GM12874 (cell line): Measurements from ENCODE around the gene KCNK17.

ENCODE experiments used
- TF ChIP-seq, protein P1 (sequence below): IDR thresholded peaks from 2 replicates; pipeline ENCODE4 v1.5.1; 2011; ENCODE audit warnings: low read depth, mild to moderate bottlenecking, control low read depth, low read length, moderate library complexity; ENCODE audit not compliant: insufficient read depth

Gene KCNK17

DNA sequence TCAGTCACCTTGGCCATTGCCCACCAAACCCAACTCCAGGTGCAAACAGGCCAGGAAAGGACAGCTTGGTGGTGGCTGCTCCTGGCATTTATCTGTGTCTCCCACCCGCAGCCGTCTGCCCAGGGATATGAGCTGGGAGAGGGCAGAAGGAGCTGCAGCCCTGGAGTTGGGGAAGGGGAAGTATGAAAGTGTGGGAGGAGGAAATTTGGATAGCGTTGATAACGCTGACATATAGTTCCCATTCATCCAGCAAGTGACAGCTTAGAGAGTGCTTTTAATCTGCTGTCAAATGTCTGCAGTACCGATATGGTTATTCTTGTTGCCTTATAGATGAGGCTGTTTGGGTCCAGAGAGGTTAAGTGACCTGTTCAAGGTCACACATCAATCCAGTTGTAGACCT is 7.5 kb upstream of the KCNK17 start:
- TF ChIP-seq, protein P1, sequence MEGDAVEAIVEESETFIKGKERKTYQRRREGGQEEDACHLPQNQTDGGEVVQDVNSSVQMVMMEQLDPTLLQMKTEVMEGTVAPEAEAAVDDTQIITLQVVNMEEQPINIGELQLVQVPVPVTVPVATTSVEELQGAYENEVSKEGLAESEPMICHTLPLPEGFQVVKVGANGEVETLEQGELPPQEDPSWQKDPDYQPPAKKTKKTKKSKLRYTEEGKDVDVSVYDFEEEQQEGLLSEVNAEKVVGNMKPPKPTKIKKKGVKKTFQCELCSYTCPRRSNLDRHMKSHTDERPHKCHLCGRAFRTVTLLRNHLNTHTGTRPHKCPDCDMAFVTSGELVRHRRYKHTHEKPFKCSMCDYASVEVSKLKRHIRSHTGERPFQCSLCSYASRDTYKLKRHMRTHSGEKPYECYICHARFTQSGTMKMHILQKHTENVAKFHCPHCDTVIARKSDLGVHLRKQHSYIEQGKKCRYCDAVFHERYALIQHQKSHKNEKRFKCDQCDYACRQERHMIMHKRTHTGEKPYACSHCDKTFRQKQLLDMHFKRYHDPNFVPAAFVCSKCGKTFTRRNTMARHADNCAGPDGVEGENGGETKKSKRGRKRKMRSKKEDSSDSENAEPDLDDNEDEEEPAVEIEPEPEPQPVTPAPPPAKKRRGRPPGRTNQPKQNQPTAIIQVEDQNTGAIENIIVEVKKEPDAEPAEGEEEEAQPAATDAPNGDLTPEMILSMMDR: no peak

DNA sequence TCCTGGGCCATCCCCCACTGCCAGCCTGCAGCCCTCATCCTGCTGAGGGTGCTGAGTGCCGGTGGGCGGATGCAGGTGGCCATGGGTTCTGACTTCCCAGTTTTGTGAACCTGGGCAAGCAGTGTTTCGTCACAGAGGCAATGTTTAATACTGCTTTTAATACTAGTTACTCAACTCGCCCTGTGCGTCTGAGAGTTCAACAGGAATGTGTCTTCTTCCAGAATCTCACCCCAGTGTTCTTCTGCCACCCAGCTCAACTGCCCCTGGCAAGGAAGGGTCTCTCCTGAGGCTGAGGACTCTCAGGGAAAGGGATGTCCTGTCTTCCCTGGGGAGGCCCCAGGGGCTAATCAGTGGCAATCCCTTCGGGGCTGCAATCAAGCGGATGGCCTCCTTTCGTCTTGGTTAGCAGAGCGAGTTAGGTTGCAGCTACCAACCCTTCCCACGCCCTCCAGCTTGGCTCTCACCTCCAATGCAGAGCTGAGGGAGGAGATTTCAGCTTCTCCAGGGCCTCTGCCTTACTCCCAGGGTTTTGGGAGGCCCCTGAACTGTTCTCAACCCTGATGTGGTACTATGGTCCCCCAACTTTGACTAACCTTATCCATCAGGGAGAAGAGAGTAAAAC is 6.3 kb upstream of the KCNK17 start:
- TF ChIP-seq, protein P1: no peak

DNA sequence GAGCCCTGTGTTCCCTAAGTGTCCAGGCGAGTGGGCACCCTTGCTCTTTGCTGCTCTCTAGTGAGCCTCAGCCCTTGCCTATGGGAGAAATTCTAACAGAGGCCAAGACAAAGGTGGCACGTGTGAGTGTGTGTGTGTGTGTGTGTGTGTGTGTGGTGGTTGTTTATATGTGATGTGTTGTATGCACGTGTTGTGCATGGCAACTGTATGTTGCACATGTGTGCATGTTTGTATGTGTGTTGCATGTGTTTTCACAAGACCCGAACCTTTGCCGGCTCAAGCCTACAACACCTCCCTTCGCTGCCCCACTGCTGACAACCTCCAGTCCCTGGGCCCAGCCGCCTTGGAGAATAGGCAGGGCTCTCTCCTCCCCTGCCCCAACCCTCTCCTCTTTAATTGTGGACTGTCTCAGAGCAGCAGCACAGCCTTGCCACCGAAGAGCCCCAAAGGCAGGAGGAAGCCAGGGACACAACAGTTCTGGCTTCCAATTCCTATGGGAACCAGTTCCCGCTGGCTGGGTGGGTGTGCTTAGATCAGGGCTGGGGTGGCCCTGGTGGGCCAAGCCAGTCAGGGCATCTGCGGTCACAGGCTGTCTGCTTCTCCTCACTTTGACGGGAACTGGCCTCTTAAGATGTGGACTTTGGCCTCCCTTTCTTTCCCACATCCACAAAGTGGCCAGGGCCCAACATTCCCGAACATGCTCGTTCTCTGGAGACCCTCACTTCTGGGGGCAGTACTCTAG is 5.6 kb upstream of the KCNK17 start:
- TF ChIP-seq, protein P1: no peak

DNA sequence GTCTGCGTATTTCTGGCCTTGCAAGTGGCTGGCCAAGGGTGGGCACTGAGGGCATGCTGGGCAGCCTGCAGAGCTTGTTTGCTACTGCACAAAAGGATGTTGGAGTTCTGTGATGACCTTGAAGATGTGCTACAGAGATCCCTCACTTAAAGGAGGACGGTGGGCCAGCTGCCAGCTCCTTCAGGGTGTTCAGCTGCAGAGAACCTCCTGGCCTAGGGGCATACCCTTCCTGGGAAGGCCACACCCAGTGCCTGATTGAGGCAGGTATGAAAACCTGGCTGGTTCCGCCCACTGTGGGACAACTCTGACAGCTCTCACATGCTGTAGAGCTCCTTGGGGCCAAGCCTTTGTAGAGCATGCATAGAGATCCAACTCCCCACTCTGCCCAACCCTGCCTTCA is 3.0 kb upstream of the KCNK17 start:
- TF ChIP-seq, protein P1: no peak

DNA sequence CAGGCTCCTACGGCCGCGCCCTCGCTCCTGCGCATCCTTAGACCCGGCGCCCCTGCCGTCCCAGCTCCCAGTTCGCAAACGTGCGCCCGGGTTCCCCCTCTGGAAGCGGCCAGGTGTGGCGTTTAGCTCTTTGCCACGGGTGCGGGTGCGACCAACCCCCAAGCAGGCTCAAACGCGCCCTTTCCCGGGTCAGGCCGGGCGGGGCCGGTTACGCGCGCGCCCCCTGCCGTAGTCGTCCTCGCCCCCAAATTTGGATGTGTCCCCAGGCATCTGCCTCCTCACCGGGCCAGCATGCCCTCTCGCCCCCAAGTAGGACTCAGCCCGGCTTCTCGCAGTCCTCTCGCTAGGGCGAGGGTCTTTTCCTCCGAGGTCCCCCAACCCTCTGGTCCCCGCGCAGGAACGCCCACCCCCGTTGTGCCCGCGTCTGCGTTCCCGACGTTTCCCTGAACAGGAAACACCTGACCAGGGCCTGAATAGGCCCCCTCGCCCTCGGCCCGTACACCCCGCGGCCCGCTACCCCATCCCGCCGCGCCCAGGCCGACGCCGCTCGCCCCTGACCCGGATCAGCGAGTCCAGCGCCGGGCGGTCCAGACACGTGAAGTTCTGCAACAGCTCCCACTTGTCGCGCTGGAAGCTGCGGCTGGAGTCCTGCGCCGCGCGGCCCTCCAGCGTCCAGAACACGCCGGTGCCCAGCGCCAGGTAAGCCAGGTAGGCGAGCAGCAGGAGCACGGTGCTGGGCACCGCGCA is 520 bp downstream of the KCNK17 start:
- TF ChIP-seq, protein P1: no peak

GRCh38 chr6:39312912-39313525 is 1.2 kb downstream of the KCNK17 start:
- TF ChIP-seq, protein P1: no peak

- TF ChIP-seq, protein P1: no peak
Measured at GRCh38 chr6:39310542-39310941, 3.7 kb downstream of the KCNK17 start.
